Pulmonary artery endothelial cell (primary cell): ENCODE results near the gene HIPK4. TPM values are rescaled to one million over a fixed set of nuclear protein-coding genes. Genes with fewer than 3 reads are reported as not detected.
"Not testable (repeated sequence)": the region's sequence is repeated elsewhere in the genome, so short reads cannot be mapped to it uniquely, and the experiment has no call there.

ENCODE experiments used
- DNase-seq: peaks from one replicate; pipeline ENCODE4 v3.0.0-alpha.2; 2011; ENCODE audit warnings: low read depth, low spot score
- total RNA-seq: library from RNA; depleted of rRNA; stranded (reverse); fragments of >200 nt; gene quantifications from 2 replicates; pipeline ENCODE4 v1.2.3, GENCODE V29; 2014

The HIPK4 gene
- total RNA-seq, 1 donor from 2014 or later: 0.07 TPM

- DNase-seq: no peak
Measured at GRCh38 chr19:40393894-40394815, 4.2 kb upstream of the HIPK4 start.

- DNase-seq: no peak
Measured at GRCh38 chr19:40392894-40393517, 3.0 kb upstream of the HIPK4 start.

- DNase-seq: no peak
Measured at GRCh38 chr19:40392123-40392522, 2.1 kb upstream of the HIPK4 start.

- no peak for DNase-seq
Measured at GRCh38 chr19:40389404-40390083, 437 bp downstream of the HIPK4 start.

- no peak for DNase-seq
Measured at GRCh38 chr19:40388481-40388880, 1.5 kb downstream of the HIPK4 start.

GRCh38 chr19:40387155-40387554 is 2.8 kb downstream of the HIPK4 start:
- DNase-seq: no peak

GRCh38 chr19:40383668-40384248 is 6.2 kb downstream of the HIPK4 start:
- no peak for DNase-seq

- DNase-seq: no peak
Measured at GRCh38 chr19:40381321-40381720, 8.7 kb downstream of the HIPK4 start.

GRCh38 chr19:40380199-40381037 is 9.6 kb downstream of the HIPK4 start:
- no peak for DNase-seq

GRCh38 chr19:40379446-40380198 is 10.4 kb downstream of the HIPK4 start:
- no peak for DNase-seq

- no peak for DNase-seq
Measured at GRCh38 chr19:40378509-40378908, 11.5 kb downstream of the HIPK4 start.

GRCh38 chr19:40377876-40378385 is 12.1 kb downstream of the HIPK4 start:
- no peak for DNase-seq

- no peak for DNase-seq
Measured at GRCh38 chr19:40376286-40376862, 13.6 kb downstream of the HIPK4 start.

GRCh38 chr19:40374084-40374483 is 15.9 kb downstream of the HIPK4 start:
- DNase-seq: no peak

- no peak for DNase-seq
Measured at GRCh38 chr19:40371802-40372122, 18.2 kb downstream of the HIPK4 start.

GRCh38 chr19:40370997-40371801 is 18.8 kb downstream of the HIPK4 start:
- DNase-seq: no peak

GRCh38 chr19:40370253-40370652 is 19.7 kb downstream of the HIPK4 start:
- DNase-seq: not testable (repeated sequence)

- DNase-seq: no peak
Measured at GRCh38 chr19:40369797-40370196, 20.2 kb downstream of the HIPK4 start.
